NCI-H2171 treated with DMSO at 0.1 percent for 48 hours (cell line): Measurements from ENCODE around the gene VAMP2.

Experiments used
- DNase-seq: peaks from one replicate; lab custom pipeline; 2025; lab: John Stamatoyannopoulos, UW

Gene VAMP2

DNA sequence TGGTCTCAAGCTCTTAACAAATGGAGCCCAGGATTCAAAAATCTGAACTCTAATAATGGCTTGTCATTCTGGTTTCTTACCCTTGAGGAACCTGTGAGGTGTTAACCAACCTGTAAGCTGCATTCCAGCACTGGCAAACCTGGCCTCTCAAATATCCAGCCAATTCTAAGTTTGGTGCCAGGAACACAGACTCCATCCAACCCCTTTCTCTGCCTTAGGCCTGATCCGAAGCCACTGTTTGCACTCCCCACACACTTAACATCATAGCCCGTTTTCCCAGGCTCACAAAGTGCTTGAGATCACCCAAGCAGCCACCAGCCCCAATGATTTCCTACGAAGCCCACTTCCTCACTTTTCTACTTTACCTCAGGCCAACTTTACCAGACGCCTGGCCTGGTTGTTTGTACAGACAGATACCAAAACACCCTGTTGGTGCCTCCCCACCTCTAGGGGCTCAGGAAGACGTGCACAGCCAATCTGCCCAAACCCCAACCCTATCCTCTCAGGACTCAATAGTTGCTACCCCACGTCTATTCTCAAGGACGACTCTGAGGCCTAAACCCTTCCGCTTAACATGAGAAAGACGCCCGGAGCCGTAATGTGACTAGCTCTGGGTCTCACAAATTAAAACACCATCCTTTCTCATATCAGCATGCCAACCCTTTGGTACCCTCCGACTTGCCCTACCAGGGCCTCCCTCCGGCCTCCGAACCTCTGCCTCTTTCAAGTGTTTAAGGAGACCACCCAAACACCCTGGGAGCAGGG, 7.3 kb downstream of the VAMP2 start:
- DNase-seq: no peak

DNA sequence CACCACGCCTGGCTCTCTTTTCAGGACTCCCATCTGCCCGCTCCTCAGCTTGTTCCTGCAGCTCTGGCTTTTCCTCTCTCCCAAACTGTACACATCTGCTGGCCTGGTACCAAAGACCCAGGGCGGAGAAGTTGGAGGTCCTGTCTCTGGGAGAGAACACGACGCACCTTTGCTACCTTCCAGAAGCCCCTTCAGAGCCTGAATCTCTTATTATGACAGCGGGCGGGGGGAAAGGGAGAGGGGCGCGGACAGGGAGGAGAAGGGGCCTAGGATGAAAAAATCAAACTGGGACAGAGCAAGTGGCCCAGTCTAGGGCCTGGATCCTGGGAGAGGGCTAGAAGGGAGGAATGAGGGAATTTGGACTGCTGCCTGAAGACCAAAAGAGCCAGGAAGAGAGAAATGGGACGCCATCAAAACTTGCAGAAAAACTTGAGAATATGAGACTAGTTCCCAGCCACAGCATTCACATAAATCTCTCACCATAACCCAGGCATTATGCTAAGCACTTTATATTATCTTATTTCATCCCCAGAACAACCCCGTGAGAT, 8.1 kb downstream of the VAMP2 start:
- DNase-seq: no peak

DNA sequence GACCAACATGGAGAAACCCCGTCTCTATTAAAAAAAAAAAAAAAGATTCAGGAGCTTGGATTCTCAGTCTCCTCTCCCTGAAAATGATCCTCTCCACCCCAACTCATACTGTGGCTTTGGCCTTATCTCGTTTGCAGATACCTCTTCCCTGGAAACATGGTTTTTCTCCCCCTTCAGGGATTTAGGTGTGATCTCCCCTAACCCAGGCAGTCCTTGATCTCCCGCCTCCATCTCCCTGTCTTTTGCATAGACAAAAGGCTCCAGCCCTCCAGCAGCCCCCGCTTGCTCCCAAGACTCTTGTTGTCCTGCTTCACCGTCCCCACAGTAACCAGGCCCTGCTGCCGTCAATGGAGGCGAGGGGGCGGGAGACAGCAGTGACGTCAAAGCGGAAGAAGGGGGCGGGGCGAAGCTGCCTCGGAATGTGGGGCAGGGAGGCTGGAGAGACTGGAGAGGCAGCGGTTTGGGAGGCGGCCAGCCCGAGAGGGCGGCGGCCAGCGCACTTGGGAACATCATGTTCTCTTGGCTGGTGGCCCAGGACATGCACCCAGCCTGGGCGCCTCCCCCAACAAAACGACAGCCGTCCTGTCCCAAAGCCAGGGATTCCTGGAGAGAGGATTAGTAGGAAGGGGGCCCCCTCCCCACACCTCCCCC, 8.7 kb downstream of the VAMP2 start:
- DNase-seq: peak; percentile 91

DNA sequence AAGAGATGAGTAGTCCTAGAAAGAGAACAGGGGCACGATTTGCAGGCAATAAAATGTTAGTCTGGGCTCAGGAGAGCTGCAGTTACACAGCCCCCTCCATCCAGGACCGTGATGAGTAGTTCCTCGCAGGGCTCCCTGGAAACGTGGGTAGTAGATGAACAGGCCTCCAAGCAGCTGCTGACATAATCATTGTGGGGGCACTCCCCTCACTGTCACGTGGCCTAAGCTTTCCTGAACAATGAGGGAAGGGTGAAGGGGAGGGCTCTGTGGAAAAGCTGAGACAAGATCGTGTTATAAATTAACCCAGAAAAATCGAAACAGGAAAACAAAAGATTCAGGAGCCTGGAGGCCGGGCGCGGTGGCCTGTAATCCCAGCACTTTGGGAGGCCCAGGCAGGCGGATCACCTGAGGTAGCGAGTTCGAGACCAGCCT, 9.2 kb downstream of the VAMP2 start:
- DNase-seq: peak; percentile 58

DNA sequence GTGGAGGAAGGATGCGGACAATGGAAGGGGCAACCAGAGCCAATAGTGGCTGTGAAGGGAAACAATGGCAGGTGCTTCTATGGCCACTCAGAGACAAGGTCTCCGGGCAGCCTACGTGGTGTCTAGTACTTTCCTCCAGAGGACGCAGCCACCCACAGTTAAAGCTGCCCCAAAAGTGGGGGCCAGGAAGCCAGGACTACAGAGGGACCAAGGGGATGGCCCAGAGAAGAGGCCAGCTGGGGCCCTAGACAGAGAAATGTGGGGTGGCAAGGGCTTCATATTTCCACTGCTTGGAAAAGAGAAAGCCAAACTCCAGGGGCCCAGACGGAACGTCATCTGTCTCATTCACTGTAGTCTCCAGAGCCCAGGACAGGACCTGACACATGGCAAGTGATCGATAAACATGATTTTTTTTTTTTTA, 9.7 kb downstream of the VAMP2 start:
- DNase-seq: peak; percentile 58

DNA sequence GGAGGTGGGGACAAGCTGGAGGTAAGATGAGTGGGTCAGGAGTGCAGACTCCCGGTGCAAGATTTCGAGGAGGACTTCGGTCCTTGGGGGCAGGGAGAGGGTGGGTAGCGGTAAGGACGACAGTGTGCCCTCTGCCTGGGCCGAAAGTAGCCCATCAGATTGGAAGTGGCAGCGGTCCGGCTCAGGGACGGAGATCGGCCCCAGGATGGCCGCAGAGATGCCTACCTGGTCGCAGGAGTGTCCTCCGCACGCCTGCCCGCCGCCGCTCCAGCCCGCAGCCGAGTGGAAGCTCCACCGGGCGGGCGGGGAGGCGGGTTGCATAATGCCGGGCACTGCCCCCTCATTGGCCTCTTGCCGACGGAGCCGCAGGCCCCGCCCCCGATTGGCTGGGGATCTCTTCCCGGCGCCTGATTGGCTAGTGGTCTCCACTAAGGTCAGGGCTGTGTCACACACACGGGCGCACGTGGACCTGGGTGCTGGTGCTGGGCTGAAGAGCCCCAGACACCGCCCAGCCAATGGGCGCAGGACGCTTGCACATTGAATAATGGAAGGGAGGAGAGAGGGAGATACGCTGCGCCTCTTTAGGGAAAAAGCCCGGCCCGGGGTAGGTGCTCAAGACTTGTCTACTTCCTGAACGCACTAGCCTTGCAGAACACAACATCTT, 10.5 kb downstream of the VAMP2 start, which contains the start of gene PER1:
Gene PER1, minus strand, starts transcription at position 293 of the 664 bp plus-strand sequence. CDS start 1,698 bp downstream, outside the sequence.
- DNase-seq: peak; percentile 68

DNA sequence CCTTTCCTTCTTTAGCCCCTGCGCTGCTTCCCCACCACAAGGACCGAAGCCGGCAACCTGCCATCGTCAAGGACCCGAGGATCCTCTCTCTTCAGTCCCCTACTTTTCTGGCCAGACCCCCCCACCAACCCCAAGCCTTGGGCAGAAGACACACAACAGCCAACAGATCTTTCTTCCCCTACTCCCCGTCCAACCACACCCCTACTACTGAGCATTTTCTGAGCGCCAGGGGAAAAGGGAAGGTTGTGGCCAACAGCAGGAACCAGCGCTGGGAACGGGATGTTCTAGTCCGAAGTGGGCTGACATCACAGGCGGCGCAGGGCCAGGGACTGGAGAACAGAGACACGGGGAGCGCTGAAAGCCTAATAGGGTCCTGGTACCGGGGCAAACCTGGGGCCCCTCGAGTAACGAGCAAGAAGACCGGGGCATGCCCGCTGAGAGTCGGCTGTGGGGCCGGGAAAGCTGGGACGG, 11.1 kb downstream of the VAMP2 start:
- no peak for DNase-seq

DNA sequence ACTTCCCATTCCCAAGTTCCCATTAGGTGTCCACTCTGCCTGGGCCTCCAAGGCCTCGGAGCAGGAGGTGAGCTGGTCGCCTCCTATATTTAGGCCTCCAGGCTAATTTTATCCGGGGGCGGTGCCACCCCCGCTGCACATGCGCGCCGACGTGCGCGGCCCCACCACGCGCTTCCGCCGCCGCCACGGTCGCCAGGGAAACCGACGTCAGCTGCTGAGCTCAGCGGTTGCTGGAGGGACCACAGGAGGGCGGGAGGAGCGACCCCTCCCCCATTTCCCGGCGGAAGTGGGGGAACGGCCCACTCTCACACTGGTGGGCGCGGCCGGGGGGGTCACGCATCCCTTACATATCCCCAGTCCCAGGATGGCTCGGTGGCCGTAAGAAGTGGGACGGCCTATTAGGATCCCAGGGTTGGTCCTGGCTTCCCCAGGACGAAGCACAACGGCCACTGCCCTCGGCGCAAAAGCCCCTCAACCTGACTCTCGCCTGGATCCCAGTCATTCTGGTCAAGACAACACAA, 11.6 kb downstream of the VAMP2 start:
- no peak for DNase-seq

DNA sequence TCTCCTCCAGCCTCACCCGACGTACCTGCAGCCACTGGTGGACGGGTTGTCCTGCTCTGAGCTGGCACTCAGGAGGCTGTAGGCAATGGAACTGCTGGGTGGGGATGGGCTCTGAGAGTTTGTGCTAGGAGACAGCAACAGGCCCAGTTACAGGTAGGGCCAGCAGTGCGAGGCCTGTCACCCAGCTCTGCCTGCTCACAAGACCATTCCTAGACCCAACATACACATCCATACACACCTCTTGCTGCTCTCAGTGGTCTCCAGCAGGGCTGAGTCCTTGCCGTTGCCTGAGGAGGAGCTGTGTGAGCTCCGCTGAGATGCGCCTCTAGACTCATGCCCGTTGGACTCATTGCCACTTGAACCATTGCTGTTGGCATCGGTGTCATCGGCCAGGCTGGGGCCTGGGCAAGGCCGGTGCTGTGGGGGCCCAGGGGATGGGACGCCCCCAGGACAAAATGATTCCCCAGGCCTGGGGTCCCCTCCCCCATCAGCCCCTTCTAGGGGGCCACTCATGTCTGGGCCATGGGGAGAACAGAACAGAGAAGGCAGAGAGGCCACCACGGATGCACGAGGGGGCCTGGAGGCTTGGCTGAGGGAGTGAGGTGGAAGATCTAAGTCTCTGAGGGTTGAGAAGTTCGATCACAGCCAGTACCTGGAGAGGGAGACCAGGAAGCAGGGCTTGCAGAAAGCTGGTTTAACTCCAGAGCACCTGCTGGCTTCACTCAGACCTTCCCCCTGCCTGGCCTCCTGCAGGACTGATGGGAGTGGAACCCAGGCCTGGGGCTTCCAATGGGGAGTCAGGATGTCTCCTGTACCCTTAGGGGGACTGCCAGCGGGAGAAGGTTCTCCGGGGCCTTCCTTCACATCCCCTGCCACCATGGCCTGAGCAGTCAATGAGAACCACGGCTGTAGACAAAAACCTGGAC, 12.3 kb downstream of the VAMP2 start:
- no peak for DNase-seq

DNA sequence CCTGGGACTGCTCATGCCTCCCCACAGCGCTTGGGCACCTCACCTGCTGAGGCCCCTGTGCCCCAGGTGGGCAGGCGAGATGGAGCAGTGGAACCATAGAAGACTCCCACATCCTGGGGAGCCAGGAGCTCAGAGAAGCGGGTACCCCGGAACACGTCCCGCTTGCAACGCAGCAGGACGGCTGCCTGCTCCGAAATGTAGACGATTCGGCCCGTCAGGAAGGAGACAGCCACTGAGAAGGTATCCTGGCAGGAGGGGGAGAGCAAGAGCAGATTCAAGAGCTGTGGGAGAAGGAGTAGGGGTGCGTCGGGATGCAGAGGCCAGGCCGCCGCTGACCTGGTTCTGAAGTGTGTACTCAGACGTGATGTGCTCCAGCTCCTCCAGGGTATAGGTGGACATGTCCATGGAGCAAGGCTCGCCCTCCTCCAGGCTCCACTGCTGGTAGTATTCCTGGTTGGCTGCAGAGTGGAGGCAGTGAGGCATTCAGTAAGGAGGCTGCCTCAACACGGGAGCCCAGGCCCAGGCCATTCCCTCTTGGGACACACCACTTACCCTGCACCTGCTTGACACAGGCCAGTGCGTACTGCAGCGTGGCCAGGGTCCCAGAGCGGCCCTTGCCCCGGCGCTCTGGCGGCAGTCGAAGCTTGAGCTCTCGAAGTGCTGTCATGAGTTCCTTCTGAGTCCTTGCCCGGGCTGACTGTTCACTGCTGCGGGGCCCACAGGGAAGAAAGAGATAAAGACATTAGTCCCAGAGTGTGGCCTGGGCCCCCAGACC, 13.1 kb downstream of the VAMP2 start:
- no peak for DNase-seq

DNA sequence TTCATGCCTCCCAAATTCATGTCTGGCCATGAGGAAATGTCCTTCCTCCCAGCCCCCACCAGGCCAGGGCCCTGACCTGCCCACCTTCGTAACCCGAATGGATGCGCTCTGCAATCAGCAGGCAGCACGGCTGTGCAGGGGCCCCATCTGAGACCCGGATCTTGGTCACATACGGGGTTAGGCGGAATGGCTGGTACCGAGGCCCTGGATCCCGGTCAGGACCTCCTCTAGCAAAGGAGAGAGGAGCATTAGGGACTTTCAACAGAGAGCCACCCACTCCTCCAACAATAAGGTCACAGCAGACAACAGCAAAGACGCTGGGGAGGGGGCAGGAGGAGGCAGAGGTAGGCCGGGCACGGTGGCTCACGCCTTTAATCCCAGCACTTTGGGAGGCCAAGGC, 14.2 kb downstream of the VAMP2 start:
- no peak for DNase-seq

DNA sequence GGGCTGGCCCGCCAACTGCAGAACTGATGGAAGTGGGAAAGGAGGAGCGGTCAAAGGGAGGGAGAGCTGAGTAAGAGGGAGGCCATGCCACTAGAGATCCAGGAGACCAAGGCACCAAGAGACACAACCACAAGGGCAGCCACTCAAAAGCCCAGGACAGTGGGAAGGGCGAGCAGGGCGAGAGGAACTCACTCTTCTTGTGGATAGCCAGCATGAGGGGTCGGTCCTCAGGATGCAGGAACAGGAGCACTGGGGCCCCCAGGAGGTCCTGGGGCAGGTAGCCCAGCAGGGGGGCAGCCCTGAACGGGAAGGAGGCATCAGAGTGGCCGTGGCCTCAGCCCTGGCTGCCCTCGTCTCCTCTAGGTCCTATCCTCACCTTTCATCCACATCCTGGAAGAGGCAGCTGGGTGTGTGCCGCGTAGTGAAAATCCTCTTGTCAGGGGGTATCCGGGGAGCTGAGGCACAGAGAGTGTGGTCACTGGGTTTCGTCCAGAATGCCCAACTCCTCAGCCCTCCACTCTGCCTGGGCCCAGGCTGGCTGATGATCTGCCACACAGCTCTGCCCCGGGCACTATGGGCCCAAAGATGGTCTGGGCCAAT, 14.8 kb downstream of the VAMP2 start:
- no peak for DNase-seq

DNA sequence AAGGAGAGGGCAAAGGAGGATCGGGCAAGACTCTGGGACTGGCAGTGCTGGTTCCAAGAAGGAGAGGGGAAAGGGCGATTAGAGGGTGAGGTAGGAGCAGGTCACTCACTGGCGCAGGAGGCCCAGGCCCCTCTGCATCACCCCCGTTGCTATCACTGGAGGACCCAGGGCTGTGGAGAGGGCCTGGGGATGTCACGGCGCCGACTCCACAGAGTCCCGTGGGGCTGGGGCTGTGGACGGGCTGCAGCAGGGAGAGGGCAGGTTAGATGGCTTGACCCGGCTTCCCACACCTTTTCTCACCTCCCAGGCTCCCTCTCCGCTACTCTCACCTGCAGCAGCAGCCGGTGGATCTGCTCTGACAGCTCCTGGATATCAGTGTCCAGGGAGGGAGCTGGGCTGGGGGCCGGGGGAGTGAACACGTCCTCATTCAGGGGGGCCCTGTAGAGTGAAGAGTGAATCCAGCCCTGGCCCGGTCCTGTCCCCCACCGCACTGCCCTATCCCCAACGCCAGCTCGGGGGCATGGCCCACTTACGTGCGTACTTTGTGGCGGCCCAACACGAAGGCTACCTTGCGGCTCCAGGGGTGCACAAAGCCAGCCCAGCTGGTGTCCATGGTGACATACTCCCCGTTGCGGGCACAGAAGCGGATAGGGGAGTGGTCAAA, 15.5 kb downstream of the VAMP2 start:
- no peak for DNase-seq

DNA sequence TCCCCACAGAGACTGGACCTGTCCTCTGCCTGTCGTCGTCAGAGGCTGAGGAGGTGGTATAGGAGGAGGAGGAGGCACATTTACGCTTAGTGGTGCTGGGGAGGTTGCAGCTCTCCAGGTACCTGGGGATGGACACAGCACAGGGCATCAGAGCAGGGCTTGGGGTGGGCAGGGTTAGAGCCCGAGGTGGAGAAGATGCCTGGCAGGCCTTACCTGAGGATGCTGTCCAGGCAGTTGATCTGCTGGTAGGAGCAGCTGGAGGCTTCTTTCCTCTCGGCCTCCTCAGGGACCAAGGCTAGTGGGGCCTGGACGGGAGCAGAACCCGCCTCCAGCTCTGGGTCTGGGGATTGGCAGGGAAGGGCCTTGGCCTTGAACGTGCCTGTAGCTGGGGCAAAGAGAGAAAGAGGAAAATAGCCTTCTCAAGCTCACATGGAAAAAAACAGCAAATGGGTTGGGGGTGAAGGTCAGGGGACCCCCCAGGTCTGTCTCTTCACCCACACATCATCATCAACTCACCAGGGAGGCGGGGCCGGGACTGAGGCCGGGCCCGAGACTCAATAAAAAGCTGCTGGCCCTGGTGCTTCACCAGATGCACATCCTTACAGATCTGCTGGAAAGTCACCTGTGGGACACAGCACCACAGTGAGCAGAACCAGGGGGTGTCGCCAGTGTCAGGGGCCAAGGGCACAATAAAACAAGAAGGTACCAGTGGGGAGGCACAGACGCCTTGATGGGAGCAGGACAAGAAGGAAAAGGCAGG, 16.2 kb downstream of the VAMP2 start:
- no peak for DNase-seq

DNA sequence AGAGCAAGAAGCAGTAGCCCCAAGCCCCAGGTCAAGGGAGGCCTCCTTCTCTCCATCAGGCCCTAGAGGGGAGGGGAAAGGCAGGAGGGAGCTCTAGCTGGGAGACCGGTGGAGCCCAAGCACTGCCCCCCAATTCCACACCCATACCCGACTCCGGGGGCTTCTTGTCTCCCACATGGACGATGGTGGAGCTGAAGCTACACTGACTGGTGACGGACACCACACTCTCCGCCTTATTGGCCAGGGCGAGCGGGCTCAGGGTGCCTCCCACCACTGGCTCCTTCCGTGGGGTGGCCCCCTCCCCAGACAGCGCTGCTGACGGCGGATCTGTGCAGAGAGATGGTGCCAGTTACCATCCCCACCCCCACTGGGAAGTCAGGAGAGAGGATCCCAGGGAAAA, 16.9 kb downstream of the VAMP2 start:
- DNase-seq: no peak

DNA sequence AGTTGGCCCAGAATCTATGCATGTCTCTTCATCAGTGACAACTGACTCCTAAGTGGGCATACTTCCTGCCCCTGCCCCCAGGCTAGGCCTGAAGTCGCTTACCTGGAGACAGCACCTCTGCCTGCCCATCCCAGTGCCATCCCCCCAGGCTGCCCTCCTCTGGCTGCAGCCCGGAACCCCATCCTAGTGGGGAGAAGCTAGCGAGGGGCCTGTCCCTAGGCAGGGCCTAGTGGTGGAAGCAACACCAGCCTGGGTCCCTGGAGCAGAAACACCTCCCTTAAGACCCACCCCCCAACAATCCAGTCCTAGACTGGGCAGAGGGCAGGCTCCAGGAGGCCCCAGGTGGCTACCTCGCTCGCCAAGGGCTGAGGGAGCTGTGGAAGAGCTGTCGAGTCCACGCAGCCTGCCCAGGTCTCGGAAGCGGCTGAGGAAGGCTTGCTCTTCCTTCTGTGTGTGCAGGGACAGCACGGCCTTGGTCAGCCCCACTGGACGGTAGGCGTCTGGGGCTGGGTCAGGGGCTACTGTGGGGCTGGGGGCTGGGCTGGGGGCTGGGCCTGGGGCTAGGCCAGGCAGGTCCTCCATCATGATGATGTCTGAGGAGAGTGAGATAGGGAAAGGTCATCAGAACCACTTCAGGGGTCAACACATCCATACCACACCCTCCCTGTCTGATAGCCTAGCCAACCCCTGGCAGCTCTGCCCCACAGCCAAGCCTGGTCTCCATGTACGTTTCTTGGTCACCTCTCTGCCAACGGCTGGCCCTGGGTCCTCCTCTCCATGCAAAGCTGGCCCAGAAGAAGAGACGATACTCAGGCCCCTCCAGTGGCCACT, 18.1 kb downstream of the VAMP2 start:
- no peak for DNase-seq

DNA sequence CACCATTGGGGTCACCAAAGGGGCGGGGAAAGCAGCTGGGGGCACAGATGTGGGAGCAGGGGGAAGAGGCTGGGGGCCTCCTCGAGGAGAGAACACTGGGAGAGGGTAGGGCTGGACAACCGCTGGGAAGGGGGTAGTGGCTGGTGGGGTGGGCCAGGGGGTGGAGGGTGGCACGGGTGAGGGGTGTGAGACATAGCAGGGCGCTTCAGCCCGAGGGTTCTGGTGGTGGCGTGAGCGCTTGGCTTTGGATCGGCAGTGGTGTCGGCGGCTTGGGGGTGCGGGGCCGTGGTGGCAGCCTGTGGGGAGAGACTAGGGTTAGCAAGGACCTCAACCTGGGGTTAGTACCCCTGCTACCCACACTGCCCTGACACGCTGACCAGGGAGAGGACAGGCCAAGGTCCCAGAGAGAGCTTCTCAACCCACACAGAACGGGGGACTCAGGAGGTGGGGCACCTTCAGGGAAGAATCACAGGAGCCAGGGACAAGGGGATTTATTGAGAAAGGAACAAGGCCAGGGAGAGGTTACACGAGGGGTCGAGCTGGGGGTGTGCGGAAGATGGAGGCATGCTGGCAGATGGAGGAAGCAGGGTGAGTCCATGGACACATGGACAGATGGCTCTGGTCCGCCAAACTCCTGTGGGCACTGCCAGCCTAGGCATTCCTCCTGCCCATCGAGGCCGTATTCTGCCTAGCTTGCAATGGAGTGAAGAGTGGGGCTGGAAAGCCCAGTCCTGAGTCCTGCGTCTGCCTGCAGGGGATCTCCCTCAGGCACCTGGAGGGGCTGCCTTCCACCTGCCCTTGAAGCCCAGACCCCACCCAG, 19.0 kb downstream of the VAMP2 start:
- DNase-seq: no peak
